K562 (cell line): Measurements from ENCODE around the gene OR52B6. TPM values are rescaled to one million over a fixed set of nuclear protein-coding genes. Genes with fewer than 3 reads are reported as not detected.

Experiments
- ARID3A ChIP-seq: IDR thresholded peaks from 2 replicates; pipeline ENCODE4 v1.6.1; 2012; ENCODE audit warnings: low read depth, low read length, improper control_type of control experiment, borderline replicate concordance
- CTBP1 ChIP-seq: fragments of 450-650 bp; IDR thresholded peaks from 2 replicates; pipeline ENCODE4 v1.6.1; 2016; ENCODE audit warnings: borderline replicate concordance
- ELK3 ChIP-seq: fragments of 450-650 bp; formaldehyde crosslinking; IDR thresholded peaks from 2 replicates; pipeline ENCODE4 v1.4.0; 2020; ENCODE audit warnings: mild to moderate bottlenecking
- FOS ChIP-seq: IDR thresholded peaks from 3 replicates; pipeline ENCODE4 v1.6.1; 2011; ENCODE audit not compliant: insufficient read length; ENCODE audit errors: extremely low read depth
- KDM5B ChIP-seq: fragments of 200-600 bp; sonication (generic); IDR thresholded peaks from 2 replicates; pipeline ENCODE4 v1.6.1; 2012; ENCODE audit warnings: low read depth, mild to moderate bottlenecking, moderate library complexity, low read length, control low read depth, inconsistent platforms; ENCODE audit not compliant: insufficient replicate concordance
- MEF2D ChIP-seq: conservative IDR thresholded peaks from 2 replicates; pipeline ENCODE4 v1.6.1; 2016; ENCODE audit warnings: low read depth, missing genetic modification characterization, missing compliant biosample characterization
- NFIX ChIP-seq: fragments of 250-450 bp; sonication (Bioruptor Pico); IDR thresholded peaks from 2 replicates; pipeline ENCODE4 v1.4.0; 2020; ENCODE audit warnings: low read depth, mild to moderate bottlenecking, moderate library complexity
- PHTF2 ChIP-seq: fragments of 250-450 bp; sonication (Bioruptor Pico); IDR thresholded peaks from 2 replicates; pipeline ENCODE4 v1.5.0; 2021; ENCODE audit warnings: mild to moderate bottlenecking
- RBFOX2 ChIP-seq: fragments of 200-400 bp; formaldehyde crosslinking; IDR thresholded peaks from 2 replicates; pipeline ENCODE4 v1.6.1; 2017; ENCODE audit warnings: low read depth, mild to moderate bottlenecking, low read length, moderate library complexity
- RCOR1 ChIP-seq, 2 experiments: IDR thresholded peaks; 2 replicates each; pipeline ENCODE4 v1.6.1; 2012; ENCODE audit warnings: low read depth in 2 of 2, low read length in 2 of 2, borderline replicate concordance in 1 of 2, improper control_type of control experiment in 1 of 2
- SIX5 ChIP-seq, 2 experiments: IDR thresholded peaks; 2 replicates each; pipeline ENCODE4 v1.6.1; 2011; ENCODE audit warnings: low read length in 2 of 2, borderline replicate concordance in 1 of 2, low read depth in 1 of 2, mild to moderate bottlenecking in 1 of 2, moderate library complexity in 1 of 2; ENCODE audit not compliant: insufficient read depth in 1 of 2
- TCF7L2 ChIP-seq: fragments of 150-350 bp; IDR thresholded peaks from 2 replicates; pipeline ENCODE4 v1.6.1; 2016; ENCODE audit warnings: low read depth, mild to moderate bottlenecking, low read length, moderate library complexity
- THAP7 ChIP-seq: fragments of 250-450 bp; sonication (Bioruptor Pico); IDR thresholded peaks from 2 replicates; pipeline ENCODE4 v1.5.0; 2021
- ZEB2 ChIP-seq: fragments of 450-650 bp; IDR thresholded peaks from 2 replicates; pipeline ENCODE4 v1.6.1; 2016
- ZNF232 ChIP-seq: sonication (generic); formaldehyde crosslinking; IDR thresholded peaks from 2 replicates; pipeline ENCODE4 v1.8.0; 2022; ENCODE audit warnings: mild to moderate bottlenecking, missing genetic modification reagents
- ZNF655 ChIP-seq: fragments of 250-450 bp; sonication (Bioruptor Pico); IDR thresholded peaks from 2 replicates; pipeline ENCODE4 v1.5.0; 2021
- polyA plus RNA-seq, 8 experiments: library from polyadenylated mRNA; depleted of rRNA in 4 of 8; stranded (reverse) in 5 of 8; unstranded in 3 of 8; fragments of >200 nt; fragmentation: Nextera tagmentation in 2 of 8; fragmentation: Illumina TruSeq in 1 of 8; extraction: Ambion mirVana in 2 of 8; extraction: Trizol in 1 of 8; gene quantifications; 2 replicates each; pipeline versions ENCODE4 v1.2.1 to v1.2.3, GENCODE V29; 2011 to 2014; ENCODE audit warnings: inconsistent platforms in 1 of 8, missing spikeins in 1 of 8
- total RNA-seq, 7 experiments: library from RNA; depleted of rRNA in 6 of 7; stranded (reverse); fragments of >200 nt in 6 of 7; fragmentation: Illumina TruSeq in 2 of 7; extraction: Trizol in 2 of 7; gene quantifications; 2 replicates each; pipeline versions ENCODE4 v1.2.1 to v1.2.3, GENCODE V29; 2011 to 2021; ENCODE audit warnings: low replicate concordance in 1 of 7
- TF ChIP-seq, protein P1 (sequence below): fragments of 250-450 bp; sonication (Bioruptor Pico); IDR thresholded peaks from 2 replicates; pipeline ENCODE4 v1.4.0; 2020; ENCODE audit warnings: mild to moderate bottlenecking, moderate library complexity, borderline replicate concordance

The OR52B6 gene
- total and polyA plus RNA-seq, 9 of the 15 experiments (the other 6 are each of a cell fraction or from before 2014, with no cell fraction given): not detected

DNA sequence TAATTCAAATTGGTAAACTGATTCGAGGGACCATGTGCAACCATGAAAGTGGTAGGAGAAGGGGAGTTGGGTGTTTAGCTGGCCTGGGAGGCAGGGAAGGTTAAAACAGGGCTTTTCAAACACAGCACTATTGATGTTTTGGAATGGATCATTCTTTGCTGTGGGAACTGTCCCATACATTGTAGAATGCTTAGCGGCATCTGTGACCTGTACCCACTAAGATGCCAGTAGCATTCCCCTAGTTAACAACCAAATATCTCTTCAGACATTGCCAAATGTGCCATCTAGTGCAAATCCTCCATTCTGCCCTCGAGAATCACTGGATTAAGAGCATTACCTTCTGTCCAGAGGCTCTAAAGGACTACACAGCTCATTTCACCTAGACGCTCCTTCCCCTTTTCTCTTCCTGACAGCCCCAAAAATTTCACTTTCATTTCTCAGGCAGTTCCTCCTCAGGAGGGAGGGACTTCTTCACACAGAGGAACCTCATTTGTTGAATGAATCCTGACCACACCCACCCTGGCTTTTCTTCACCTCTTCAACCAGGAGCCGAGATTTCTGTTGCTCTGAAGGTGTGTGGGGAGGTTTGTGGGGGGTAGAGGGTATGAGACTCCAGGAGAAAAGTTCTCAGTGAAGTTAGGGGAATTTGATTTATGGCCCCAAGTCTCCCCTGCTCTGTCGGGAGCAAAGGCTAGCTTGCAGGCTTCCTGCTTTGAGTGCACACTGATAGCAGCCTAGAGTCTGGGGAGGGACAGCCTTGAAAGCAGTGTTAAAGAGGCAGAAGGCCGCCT lies 44.0 kb downstream of the OR52B6 start, which contains the start of gene TRIM34 (continued):
- TF ChIP-seq THAP7 (CRISPR knock-in tag): no peak
- no peak for TF ChIP-seq ZNF655 (CRISPR knock-in tag)
- no peak for TF ChIP-seq RBFOX2
- no peak for TF ChIP-seq MEF2D (tag)
- TF ChIP-seq ZEB2: peak; percentile 25; the same call in 1 of the 2 replicates
- no peak for TF ChIP-seq ELK3 (CRISPR knock-in tag)
- no peak for TF ChIP-seq FOS
- TF ChIP-seq RCOR1 (IDR thresholded peaks at IDR 0.05; ENCODE audit: borderline replicate concordance in 1 of 2, low read depth in 2 of 2, low read length in 2 of 2): peak in 1 of 2 experiments; percentile 47; a peak in 1 of 4 replicates
- TF ChIP-seq SIX5 (IDR thresholded peaks at IDR 0.05; ENCODE audit: borderline replicate concordance in 1 of 2, insufficient read depth in 1 of 2, low read depth in 1 of 2, low read length in 2 of 2): no peak
- no peak for TF ChIP-seq ARID3A
- TF ChIP-seq KDM5B: peak; percentile 58
- TF ChIP-seq PHTF2 (CRISPR knock-in tag): no peak
- TF ChIP-seq NFIX: no peak
- TF ChIP-seq, protein P1, sequence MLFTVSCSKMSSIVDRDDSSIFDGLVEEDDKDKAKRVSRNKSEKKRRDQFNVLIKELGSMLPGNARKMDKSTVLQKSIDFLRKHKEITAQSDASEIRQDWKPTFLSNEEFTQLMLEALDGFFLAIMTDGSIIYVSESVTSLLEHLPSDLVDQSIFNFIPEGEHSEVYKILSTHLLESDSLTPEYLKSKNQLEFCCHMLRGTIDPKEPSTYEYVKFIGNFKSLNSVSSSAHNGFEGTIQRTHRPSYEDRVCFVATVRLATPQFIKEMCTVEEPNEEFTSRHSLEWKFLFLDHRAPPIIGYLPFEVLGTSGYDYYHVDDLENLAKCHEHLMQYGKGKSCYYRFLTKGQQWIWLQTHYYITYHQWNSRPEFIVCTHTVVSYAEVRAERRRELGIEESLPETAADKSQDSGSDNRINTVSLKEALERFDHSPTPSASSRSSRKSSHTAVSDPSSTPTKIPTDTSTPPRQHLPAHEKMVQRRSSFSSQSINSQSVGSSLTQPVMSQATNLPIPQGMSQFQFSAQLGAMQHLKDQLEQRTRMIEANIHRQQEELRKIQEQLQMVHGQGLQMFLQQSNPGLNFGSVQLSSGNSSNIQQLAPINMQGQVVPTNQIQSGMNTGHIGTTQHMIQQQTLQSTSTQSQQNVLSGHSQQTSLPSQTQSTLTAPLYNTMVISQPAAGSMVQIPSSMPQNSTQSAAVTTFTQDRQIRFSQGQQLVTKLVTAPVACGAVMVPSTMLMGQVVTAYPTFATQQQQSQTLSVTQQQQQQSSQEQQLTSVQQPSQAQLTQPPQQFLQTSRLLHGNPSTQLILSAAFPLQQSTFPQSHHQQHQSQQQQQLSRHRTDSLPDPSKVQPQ (CRISPR knock-in tag): no peak
- no peak for TF ChIP-seq ZNF232
- no peak for TF ChIP-seq TCF7L2
- peak; percentile 28; the same call in 1 of the 2 replicates for TF ChIP-seq CTBP1
